ENCODE measurements around the gene ADGRD1. TPM values are rescaled to one million over a fixed set of nuclear protein-coding genes. Genes with fewer than 3 reads are reported as not detected.

Gene ADGRD1
- total RNA-seq, 1 experiment from 2014 or later = 0.77 TPM

GRCh38 chr12:130977046-130977742 lies 23.5 kb downstream of the ADGRD1 start (continued):
- TF ChIP-seq E2F4 (CRISPR knock-in tag; IDR thresholded peaks at IDR 0.05; ENCODE audit: borderline replicate concordance, low read depth) = no peak

- Mint-ChIP-seq H3K9me3 (no peaks in the 10 kb centered on the region), H3K36me3 (no peaks in the 10 kb centered on the region), H3K27me3 (ENCODE audit: low read depth) (no peaks in the 10 kb centered on the region), H3K4me1 (peaks cover 11% of the 10 kb centered on the region), H3K27ac (no peak overlapping the region), H3K4me3 (no peak overlapping the region)
- ATAC-seq (no peak; the same call in 1 of the 2 replicates), DNase-seq (ENCODE audit: low spot score) (no peak)
- CTCF ChIA-PET = interaction anchor here (1.4 kb wide), 1 partner anchor 9 kb away, joined by 3 read pairs; no protein-coding TSS in a partner anchor
- no peak for TF ChIP-seq FOXK1 (CRISPR knock-in tag; IDR thresholded peaks at IDR 0.05)
- no peak for TF ChIP-seq SMAD4 (CRISPR knock-in tag; IDR thresholded peaks at IDR 0.05)
- TF ChIP-seq ESRRA (CRISPR knock-in tag; IDR thresholded peaks at IDR 0.05; ENCODE audit: borderline replicate concordance) = no peak
- no peak for TF ChIP-seq PRDM15 (CRISPR knock-in tag; IDR thresholded peaks at IDR 0.05)
- no peak for TF ChIP-seq STAT6 (CRISPR knock-in tag; conservative IDR thresholded peaks at IDR 0.05; ENCODE audit: low read depth)
- TF ChIP-seq IRF1 (CRISPR knock-in tag; IDR thresholded peaks at IDR 0.05) = no peak
- no peak for TF ChIP-seq AR (CRISPR knock-in tag; IDR thresholded peaks at IDR 0.05)
- TF ChIP-seq CBFB (CRISPR knock-in tag; IDR thresholded peaks at IDR 0.05; ENCODE audit: low read depth) = no peak
- TF ChIP-seq CTCF (IDR thresholded peaks at IDR 0.05) = no peak
- no peak for TF ChIP-seq IRF2 (CRISPR knock-in tag; IDR thresholded peaks at IDR 0.05; ENCODE audit: borderline replicate concordance, low read depth)
- TF ChIP-seq FOXP1 (CRISPR knock-in tag; IDR thresholded peaks at IDR 0.05; ENCODE audit: borderline replicate concordance) = no peak
- no peak for TF ChIP-seq MAX (CRISPR knock-in tag; IDR thresholded peaks at IDR 0.05)
- no peak for TF ChIP-seq MYBL2 (CRISPR knock-in tag; IDR thresholded peaks at IDR 0.05)
- no peak for TF ChIP-seq ERG (CRISPR knock-in tag; IDR thresholded peaks at IDR 0.05)
- no peak for TF ChIP-seq NFATC4 (CRISPR knock-in tag; IDR thresholded peaks at IDR 0.05)
- POLR2A ChIA-PET = no interaction called here
Measured at GRCh38 chr12:130977743-130978095, 24.0 kb downstream of the ADGRD1 start.

All from WTC11 (cell line).